Inflammatory macrophage treated with lipopolysaccharide for 4 hours (primary cell): ENCODE data around the gene MYO10.

Source experiments
- DNase-seq: peaks from one replicate; pipeline ENCODE4 v3.0.0-alpha.2; 2020

The MYO10 gene

GRCh38 chr5:16913187-16914107, 22.6 kb downstream of the MYO10 start:
- DNase-seq, result no peak

DNA sequence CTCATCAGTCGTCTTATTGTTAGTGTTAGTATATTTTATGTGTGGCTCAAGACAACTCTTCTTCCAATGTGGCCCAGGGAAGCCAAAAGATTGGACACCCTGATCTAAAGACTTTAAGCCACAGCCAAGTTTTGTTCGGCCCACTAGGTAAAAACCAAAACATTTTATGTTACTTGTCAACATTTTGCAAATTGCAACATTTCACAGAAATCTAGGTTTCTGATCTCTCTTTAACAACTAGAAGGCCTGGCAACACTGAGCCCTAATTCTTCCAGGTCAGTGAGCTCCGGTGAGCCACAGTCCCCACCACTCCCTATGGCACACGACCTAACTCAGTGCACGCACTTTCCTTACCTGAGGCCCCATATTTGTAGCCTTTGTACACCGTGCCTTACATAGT, 24.0 kb downstream of the MYO10 start:
- no peak for DNase-seq

GRCh38 chr5:16909464-16909863, 26.6 kb downstream of the MYO10 start:
- DNase-seq, result no peak

- no peak for DNase-seq
Measured at GRCh38 chr5:16907270-16907669, 28.8 kb downstream of the MYO10 start.

GRCh38 chr5:16906255-16906654, 29.8 kb downstream of the MYO10 start:
- DNase-seq, result no peak

DNA sequence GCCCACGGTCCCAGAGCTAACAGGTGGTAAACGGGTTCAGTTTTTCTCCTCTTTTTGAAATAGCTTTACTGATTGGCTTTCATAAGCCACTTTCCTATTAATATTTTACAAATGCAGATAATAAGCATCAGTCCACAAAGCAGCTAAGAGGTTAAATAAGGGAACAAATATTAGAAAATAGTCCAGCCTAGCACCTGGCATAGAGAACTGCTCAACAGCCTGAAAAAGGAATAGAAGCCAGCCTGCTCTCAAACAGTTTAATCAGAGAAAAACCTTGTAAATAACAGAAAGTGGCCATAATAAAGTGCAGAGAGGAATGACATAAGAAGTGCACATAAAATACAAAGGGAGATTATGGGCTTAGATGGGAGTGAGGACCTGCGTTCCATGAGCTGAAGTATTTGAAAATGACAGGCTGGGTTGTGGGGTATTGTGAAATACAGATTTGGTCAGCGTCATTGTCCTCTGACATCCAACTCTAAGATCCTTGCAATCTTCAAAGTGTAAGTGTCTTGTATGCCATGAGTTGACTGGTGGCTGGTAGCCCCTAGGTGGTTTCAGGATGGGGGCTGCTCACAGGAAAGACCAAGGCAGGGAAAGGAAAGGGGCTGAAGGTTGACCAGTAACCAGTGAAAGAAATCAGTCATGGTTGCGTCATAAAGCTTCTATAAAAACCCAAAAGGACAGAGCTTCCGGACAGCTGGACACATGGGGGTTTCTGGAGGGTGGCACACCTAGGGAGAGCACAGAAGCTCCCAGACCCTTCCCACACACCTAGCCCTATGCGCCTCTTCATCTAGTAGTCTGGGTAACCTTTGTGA, 32.4 kb downstream of the MYO10 start:
- DNase-seq, result no peak

DNA sequence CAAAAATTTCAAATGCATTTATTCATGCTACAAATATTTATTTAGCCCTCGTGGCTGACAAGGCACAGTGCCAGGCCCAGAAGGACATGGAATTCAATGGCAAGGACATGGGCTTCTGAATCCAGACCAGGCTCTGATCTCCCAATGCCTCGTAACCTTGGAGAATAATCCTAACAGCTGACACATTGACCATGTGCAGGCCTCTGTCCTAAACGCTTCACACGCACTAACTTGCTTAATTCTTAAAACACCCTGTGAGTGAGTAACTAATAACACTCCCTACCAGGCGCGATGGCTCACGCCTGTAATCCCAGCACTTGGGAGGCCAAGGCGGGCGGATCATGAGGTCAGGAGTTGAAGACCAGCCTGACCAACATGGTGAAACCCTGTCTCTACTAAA, 33.2 kb downstream of the MYO10 start:
- DNase-seq, result no peak

DNA sequence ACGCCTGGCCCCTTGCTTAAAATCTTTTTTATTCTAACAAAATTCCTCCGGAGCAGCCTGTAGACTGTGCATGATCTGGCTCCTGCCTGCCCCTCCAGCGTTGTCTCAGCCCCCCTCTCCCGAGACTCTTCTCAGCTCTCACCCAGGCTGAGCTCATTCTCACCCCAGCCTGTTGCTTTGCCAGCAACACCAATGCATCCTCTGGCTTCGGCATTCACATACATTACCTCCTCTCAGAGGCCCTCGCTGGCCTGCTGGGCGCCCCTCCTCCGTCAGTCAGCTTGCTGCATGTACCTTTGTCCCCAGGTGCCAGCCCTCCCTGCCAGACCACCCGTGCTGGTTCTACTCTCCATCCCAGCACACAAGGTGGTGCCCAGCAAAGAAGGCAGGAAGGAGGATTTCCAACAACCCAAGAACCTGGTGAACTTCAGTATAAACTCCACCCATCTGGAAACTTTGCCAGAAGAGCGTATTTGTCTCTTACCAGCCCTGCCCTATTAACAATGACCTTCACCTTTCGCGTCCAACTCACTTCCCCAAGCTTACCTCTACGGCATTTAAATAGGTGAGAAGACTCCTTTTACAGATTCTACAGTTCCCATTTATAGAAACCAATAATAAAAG, 35.0 kb downstream of the MYO10 start:
- DNase-seq, result no peak

DNA sequence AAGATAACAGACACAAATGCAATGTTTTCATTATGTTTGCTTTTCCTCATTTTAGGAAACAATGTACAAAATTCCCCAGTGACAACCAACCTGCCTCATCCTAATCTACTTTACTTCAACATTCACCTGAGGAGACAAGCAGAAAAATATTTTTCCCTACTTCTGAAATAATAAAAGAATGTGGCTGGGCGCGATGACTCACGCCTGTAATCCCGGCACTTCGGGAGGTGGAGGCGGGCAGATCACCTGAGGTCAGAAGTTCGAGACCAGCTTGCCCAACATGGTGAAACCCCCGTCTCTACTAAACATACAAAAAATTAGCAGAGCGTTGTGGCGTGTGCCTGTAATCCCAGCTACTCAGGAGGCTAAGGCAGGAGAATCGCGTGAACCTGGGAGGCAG, 36.9 kb downstream of the MYO10 start:
- DNase-seq, result no peak

DNA sequence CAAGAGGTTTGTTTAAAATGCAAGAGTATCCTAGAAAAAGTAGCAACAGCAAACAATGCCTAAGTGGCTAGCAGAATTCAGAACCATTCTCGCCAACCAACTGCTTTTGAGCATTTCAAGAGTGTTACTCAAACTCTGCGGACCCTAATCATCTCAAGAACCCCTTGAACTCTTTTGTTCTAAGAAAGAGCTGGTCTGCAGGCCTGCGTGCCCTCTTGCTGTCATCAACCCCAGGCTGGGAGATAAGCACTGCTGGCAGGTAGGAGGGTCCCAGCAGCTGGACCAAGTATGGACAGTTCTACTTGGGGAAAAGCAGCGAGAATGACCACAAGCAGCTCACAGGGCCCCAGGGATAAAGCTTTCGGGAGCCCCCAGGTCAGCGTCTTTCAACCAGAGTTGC, 38.3 kb downstream of the MYO10 start:
- no peak for DNase-seq

GRCh38 chr5:16897284-16897704, 38.8 kb downstream of the MYO10 start:
- no peak for DNase-seq

- no peak for DNase-seq
Measured at GRCh38 chr5:16896767-16897166, 39.3 kb downstream of the MYO10 start.

- no peak for DNase-seq
Measured at GRCh38 chr5:16894236-16895057, 41.6 kb downstream of the MYO10 start.

DNA sequence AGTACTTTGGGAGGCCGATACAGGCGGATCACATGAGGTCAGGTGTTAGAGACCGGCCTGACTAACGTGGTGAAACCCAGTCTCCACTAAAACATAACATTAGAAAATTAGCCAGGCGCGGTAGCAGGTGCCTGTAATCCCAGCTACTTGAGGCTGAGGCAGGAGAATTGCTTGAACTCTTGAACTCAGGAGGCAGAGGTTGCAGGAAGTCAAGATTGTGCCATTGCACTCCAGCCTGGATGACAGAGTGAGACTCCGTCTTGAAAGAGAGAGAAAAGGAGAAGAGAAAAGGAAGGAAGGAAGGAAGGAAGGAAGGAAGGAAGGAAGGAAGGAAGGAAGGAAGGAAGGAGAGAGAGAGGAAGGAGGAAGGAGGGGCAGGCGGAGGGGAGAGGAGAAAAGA, 45.1 kb downstream of the MYO10 start:
- DNase-seq, result no peak

DNA sequence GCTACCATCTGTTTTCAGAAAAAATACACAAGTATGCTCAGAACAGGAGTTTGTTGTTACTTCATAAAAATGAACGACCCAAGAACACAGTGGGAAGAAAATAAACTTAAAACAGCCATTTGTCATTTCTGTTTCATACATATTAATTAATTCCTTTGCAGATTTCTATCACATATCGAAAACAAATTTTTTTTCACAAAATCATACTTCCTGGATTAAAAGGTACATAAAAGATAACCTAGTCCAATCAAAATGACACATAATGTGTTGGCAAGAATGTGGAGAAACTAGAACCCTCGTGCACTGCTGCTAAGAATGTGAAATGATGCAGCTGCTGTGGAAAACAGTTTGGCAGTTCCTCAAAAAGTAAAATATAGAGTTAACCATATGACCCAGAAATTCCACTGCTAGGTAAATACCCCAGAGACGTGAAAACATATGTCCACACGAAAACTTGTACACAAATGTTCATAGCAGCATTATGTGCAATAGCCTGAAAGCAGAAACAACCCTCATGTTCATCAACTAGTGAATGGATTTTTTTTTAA, 46.0 kb downstream of the MYO10 start:
- DNase-seq, result no peak

GRCh38 chr5:16889203-16889971, 46.7 kb downstream of the MYO10 start:
- DNase-seq, result no peak

GRCh38 chr5:16888694-16889124, 47.4 kb downstream of the MYO10 start:
- no peak for DNase-seq

DNA sequence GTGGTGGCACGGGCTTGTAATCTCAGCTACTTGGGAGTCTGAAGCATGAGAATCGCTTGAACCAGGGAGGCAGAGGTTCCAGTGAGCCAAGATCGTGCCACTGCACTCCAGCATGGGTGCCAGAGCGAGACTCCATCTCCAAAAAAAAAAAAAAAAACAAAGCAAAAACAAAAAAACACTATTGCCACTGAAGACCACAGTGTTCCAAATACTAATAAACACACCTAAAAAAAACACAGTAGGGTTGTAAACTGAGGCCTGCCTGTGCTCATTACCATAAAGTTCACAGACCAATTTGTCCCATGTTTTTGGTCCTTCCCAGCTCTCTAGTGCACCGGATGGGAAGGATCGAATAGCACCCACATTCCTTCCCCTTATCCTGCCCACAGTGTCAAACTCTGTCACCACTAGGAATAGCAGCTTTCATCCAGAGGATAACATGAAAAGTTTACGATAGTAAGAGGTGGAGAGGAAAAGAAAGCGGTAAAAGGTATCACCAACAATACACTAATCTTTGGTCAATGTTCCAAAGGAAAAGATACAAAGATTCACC, 49.2 kb downstream of the MYO10 start:
- no peak for DNase-seq

- DNase-seq, result no peak
Measured at GRCh38 chr5:16886366-16886736, 49.7 kb downstream of the MYO10 start.

- no peak for DNase-seq
Measured at GRCh38 chr5:16885635-16886365, 50.3 kb downstream of the MYO10 start.
